WERI-Rb-1 (cell line): ENCODE data around the gene FAM170B.

Experiments
- DNase-seq: peaks from one replicate; pipeline ENCODE4 v3.0.0-alpha.2; 2020
- H3K27ac ChIP-seq: fragments of 250-450 bp; sonication (Bioruptor Pico); 2 replicates; pipeline ENCODE4 v1.5.1; 2020; ENCODE audit warnings: mild to moderate bottlenecking, moderate library complexity
- H3K27me3 ChIP-seq: fragments of 250-450 bp; sonication (Bioruptor Pico); 2 replicates; pipeline ENCODE4 v1.5.1; 2021; ENCODE audit warnings: mild to moderate bottlenecking, low read depth, moderate library complexity; ENCODE audit not compliant: insufficient read depth, severe bottlenecking
- H3K36me3 ChIP-seq: fragments of 250-450 bp; sonication (Bioruptor Pico); 2 replicates; pipeline ENCODE4 v1.5.1; 2020; ENCODE audit warnings: mild to moderate bottlenecking, moderate library complexity
- H3K4me3 ChIP-seq: 2 replicates; pipeline ENCODE4 v1.5.1; 2011; ENCODE audit warnings: low read depth, mild to moderate bottlenecking, control low read depth, low read length
- H3K9me3 ChIP-seq: fragments of 250-450 bp; sonication (Bioruptor Pico); 2 replicates; pipeline ENCODE4 v1.5.1; 2021; ENCODE audit warnings: mild to moderate bottlenecking, moderate library complexity; ENCODE audit not compliant: severe bottlenecking
- TF ChIP-seq, protein P1 (sequence below): IDR thresholded peaks from 2 replicates; pipeline ENCODE4 v1.5.1; 2011; ENCODE audit warnings: low read depth, mild to moderate bottlenecking, control low read depth, inconsistent platforms, low read length

Gene FAM170B

DNA sequence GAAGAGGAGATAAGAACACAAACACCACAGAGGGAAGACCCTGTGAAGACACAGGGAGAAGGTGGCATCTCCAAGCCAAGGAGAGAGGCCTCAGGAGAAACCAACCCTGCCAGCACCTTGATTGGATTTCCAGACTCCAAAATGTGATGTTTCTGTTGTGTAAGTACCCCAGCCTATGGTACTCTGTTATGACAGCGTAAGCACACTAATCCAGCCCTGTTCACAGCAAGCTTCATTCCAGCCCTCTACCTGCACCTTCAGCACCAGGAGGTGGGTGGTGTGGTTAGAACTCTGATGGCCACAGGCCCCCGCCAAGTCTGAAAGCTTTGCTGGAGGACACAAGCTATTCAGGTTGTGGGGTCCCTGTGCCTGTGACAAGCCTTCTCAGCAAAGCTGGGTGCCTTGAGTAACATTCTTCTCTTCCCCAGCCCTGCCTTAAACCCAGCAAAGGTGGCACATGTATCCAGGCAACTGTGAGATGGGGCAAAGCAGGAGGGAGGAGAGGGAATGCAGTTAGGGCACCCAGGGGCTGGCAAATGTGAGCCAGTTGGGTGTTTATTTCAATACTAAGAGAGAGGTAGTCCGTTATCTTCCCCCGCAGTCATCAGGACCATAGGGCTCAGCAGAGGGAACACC, 23.0 kb downstream of the FAM170B start:
- no peak overlapping the region for H3K27ac ChIP-seq
- no peaks in the 10 kb centered on the region for H3K36me3 ChIP-seq
- TF ChIP-seq, protein P1, sequence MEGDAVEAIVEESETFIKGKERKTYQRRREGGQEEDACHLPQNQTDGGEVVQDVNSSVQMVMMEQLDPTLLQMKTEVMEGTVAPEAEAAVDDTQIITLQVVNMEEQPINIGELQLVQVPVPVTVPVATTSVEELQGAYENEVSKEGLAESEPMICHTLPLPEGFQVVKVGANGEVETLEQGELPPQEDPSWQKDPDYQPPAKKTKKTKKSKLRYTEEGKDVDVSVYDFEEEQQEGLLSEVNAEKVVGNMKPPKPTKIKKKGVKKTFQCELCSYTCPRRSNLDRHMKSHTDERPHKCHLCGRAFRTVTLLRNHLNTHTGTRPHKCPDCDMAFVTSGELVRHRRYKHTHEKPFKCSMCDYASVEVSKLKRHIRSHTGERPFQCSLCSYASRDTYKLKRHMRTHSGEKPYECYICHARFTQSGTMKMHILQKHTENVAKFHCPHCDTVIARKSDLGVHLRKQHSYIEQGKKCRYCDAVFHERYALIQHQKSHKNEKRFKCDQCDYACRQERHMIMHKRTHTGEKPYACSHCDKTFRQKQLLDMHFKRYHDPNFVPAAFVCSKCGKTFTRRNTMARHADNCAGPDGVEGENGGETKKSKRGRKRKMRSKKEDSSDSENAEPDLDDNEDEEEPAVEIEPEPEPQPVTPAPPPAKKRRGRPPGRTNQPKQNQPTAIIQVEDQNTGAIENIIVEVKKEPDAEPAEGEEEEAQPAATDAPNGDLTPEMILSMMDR = no peak
- peaks cover 15% of the 10 kb centered on the region for H3K27me3 ChIP-seq
- no peak overlapping the region for H3K4me3 ChIP-seq
- no peaks in the 10 kb centered on the region for H3K9me3 ChIP-seq
- DNase-seq = no peak

DNA sequence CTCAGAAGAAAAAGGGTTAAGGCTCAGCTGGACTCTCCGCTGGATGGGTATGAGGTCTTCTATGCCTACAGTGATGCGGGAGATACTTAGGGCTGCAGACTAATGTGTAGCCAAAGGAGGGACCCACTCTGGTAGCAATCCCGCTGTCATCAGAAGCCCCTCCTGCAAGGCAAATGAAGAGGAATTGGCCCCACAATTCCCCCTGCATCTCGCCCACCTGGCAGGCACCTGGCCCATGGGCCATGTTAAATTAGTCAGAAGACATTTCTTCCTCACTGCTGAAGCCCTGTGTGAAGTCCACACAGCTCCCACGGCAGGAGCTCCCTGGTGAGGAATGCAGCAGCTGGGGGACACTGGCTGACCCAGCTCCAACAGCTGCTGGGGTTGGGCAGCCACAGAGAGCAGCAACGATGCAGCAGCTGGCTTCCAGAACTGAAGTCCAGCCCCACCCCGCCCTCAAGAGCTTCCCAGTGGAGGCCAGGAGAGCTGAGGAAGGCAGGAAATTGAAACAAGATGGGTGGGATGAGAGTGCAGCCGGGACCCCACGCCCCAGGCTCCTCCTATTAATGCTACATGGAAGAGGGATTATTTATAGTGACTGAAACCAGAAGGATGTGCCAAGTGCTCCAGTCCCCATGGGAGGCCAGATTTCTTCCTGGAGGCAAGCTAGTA, 24.0 kb downstream of the FAM170B start:
- H3K27me3 ChIP-seq = peaks cover 11% of the 10 kb centered on the region
- no peak overlapping the region for H3K4me3 ChIP-seq
- TF ChIP-seq, protein P1 = no peak
- H3K36me3 ChIP-seq = no peaks in the 10 kb centered on the region
- H3K9me3 ChIP-seq = no peaks in the 10 kb centered on the region
- no peak overlapping the region for H3K27ac ChIP-seq
- no peak for DNase-seq

DNA sequence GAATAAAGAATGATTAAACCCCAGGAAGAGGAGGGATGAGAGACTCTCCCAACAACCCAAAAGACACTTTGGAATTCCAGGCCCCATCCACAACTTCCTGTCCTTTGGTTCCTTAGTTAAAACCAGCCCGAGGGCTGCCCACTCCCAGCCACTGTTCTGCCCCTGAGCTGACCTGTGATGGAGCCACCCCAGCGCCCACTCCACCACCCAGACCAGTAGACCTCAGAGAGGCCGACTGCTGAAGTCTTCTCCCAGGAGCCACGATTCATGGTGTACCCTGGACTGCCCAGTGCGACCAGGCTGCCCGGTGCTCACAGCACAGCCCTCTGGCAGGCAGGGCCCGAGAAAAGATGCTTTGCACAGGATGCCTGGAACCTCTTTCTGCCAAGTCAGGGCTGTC, 25.2 kb downstream of the FAM170B start:
- H3K36me3 ChIP-seq = no peaks in the 10 kb centered on the region
- H3K27me3 ChIP-seq = peaks cover 8% of the 10 kb centered on the region
- TF ChIP-seq, protein P1 = no peak
- H3K27ac ChIP-seq = no peak overlapping the region
- H3K9me3 ChIP-seq = no peaks in the 10 kb centered on the region
- H3K4me3 ChIP-seq = no peak overlapping the region
- no peak for DNase-seq

DNA sequence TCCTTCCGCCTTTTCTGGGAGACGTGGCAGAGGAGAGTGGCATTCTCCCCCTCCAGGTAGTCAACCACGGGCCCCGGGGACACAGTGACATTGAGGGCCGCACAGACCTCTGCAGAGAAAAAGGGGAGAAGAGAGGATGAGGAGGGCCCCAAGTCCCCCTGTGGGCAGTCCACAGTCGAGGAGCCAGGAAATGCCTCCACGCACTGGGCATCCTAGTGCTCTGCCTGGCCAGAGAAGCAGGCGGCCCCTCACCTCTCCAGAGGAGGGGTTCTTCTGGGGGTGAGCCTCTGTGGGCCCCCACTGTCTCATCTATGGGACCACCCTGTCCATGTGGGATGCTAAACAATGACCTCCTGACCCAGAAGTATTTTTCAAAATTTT, 25.9 kb downstream of the FAM170B start:
- H3K27me3 ChIP-seq = peaks cover 15% of the 10 kb centered on the region
- H3K4me3 ChIP-seq = no peak overlapping the region
- TF ChIP-seq, protein P1 = no peak
- no peak overlapping the region for H3K27ac ChIP-seq
- no peaks in the 10 kb centered on the region for H3K9me3 ChIP-seq
- DNase-seq = no peak
- H3K36me3 ChIP-seq = no peaks in the 10 kb centered on the region

DNA sequence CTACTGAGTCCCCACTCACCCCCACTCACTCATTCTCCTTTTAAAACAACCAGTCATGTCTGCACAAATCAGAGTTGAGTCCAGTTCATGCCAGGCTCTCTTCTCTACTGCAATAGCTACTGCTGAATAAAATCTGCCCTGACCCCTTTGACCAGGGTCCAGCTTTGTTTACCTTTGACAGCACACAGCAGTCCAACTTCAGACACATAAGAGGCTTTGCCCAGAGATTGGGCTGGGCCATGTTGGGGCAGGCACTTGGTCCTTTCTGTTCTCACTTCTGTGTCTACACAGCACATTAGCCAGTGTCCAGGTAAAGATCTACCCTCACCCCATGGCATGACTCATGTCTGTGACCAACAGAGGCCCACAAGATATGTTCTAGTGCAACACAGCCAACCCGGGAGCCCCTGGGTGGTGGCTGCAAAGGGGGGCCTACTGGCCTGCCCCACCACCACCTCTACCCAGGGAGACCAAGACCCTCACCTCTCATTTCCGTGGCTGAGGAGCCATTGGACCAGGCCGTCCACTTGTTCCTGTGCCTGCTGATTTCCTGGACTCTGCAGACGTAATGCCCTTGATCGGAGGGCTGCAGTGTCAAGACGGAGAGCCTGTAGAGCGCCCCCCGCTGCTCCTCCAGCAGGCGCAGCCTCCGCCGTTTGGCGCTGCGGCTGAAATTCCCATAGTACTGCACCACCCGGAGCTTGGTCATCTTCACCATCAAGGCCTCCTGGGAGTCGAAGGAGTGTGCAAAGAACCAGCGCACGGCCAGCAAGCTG, 26.5 kb downstream of the FAM170B start:
- Histone ChIP-seq H3K36me3 (no peaks in the 10 kb centered on the region), H3K27me3 (peaks cover 11% of the 10 kb centered on the region), H3K27ac (no peak overlapping the region), H3K9me3 (no peaks in the 10 kb centered on the region), H3K4me3 (no peak overlapping the region)
- DNase-seq = no peak
- TF ChIP-seq, protein P1 = no peak
